ENCODE results near the gene RBM42.
"Not testable (repeated sequence)": the region's sequence is repeated elsewhere in the genome, so short reads cannot be mapped to it uniquely, and the experiment has no call there.

Gene RBM42

DNA sequence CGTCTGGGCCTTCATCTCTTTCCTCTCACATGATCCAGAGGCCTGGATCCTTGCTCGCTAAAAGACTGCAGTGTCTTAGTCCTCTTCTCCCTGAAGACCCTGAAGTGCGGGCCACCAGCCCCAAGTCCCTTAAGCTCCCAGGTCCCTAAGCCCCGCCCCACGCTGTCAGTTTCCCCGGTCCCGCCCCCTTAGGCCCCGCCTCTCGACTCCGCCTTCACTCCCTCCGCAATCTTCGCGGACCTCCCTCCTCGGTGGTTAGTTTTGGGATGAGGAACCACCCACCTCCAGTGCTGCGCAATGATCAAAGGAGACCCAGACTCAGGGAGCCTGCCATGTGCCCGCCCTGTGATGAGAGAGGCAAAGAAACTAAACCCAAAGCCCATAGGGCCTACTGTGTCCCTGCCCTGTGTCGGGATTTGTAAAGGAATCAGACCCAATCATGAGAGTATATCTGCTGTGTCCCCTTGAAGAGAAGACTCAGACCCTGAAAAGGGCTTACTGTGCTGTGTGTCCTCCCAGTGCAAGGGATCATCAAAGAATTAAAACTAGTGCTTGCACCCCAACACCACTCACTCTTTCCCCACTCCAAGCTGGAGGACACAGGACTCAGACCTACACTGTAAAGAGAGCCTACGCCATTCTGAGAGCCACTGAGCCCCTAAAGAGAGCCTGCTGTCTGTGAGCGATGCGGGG, 16.3 kb downstream of the RBM42 start:
- DNase-seq (ENCODE audit: low read depth, low spot score) = peak; percentile 86
- peak overlapping the region; percentile 62 for H3K4me3 ChIP-seq (ENCODE audit: low read length)

DNA sequence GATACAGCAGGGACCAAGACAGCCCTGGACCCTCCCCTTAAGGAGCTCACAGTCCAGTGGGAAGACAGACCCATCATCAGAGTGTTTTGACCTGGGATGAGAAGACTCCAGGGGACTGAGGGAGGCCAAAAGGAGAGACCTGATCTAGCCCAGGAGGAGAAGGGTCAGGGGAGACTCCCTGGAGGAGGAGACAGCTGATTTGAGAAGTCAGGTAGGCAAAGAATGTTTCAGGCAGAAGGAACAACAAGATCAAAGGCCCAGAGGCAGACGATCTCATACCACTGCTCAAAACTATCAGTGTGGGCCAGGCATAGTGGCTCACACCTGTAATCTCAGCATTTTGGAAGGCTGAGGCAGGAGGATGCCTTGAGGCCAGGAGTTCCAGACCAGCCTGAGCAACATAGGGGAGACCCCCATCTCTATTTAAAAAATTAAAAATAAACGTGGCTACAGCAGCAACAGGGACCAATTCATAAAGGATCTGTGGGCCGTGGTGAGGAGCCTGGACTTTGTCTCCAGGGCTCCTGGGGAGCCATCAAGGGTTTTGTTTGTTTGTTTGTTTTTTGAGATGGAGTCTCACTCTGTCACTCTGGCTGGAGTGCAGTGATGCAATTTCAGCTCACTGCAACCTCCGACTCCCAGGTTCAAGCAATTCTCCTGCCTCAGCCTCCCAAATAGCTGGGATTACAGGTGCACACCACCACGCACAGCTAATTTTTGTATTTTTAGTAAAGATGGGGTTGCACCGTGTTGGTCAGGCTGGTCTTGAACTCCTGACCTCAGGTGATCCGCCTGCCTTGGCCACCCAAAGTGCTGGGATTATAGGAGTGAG, 17.1 kb downstream of the RBM42 start:
- no peak for DNase-seq (ENCODE audit: low read depth, low spot score)
- H3K4me3 ChIP-seq (ENCODE audit: low read length) = no peak overlapping the region

DNA sequence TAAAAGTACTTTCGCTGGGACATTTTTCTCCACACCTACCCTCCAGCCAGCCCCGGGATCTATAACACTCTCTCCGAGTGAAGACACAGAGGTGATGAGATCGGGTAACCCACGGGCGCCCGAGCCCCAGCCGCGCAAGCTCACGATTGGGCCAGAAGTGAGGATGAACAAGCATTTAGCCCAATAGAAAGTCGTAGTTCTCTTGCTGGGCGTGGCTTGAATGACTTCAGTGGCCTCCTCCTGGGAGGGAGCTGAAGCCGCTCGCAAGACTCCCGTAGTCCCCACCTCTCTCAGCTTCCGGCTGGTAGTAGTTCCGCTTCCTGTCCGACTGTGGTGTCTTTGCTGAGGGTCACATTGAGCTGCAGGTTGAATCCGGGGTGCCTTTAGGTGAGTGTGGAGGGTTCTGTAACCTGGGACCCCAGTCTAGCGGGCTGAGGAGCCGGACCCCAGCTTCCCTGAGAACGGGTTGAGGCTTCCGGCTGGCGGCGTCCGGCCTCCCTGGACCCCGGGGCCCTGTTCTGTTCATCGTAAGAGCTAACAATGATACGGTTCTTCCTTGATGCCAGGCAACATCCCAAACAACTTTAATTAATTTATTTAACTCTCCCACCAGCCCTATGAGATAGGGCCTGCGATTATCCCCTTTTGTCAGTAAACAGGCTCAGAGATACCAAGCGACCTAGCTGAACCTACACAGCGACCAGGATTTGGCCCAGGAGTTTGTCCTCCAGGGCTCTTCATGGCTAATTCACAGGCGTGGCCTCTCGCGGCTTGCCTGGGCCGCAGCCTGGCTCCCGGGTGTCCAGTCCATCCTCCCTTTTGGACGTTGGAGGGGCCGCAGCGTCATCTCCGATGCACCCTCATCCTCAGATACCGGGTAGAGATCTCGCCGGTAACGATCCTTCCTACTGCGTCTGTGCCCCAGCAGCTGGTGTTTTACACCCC, 19.5 kb downstream of the RBM42 start, which contains the start of gene COX6B1:
TSS of gene COX6B1 (plus strand) at position 307 of the 945 bp plus-strand sequence. CDS start 2,921 bp downstream, outside the sequence.
- peak; percentile 98 for DNase-seq (ENCODE audit: low read depth, low spot score)
- peak within 1 kb of the TSS; percentile 98 for H3K4me3 ChIP-seq (ENCODE audit: low read length)

DNA sequence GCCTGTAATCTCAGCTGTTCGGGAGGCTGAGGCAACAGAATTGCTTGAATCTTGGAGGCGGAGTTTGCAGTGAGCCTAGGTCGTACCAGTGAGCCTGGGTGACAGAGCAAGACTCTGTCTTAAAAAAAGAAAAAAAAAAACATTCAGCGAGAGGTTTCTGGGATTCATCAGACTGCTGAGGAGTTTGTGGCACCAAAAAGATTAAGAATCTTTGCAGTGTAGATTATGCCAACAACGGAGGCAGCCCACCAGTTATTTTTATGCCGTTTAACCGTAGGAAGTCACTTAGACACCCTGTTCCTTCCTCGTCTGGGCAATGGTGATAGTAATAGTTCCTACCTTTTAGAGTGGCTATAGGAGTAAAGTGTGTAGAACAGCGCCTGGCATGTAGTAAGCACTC, 21.7 kb downstream of the RBM42 start:
- no peak overlapping the region for H3K4me3 ChIP-seq (ENCODE audit: low read length)
- DNase-seq (ENCODE audit: low read depth, low spot score) = no peak

DNA sequence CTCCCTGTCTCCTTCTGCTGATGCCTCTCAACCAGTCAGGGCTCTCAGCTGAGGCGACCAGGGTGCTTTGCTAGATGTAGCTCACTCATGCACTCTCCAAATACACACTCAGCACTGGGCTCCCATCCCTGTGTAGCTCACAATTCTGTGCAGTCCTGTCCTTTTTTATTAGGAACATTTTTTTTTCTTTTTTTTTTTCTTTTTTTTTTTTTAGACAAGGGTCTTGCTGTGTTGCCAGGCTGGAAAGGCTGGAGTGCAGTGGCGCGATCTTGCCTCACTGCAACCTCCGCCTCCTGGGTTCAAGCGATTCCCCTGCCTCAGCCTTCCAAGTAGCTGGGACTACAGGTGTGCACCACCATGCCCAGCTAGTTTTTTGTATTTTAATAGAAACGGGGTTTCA, 26.0 kb downstream of the RBM42 start:
- not testable (repeated sequence) for H3K4me3 ChIP-seq (ENCODE audit: low read length); DNase-seq (ENCODE audit: low read depth, low spot score)

DNA sequence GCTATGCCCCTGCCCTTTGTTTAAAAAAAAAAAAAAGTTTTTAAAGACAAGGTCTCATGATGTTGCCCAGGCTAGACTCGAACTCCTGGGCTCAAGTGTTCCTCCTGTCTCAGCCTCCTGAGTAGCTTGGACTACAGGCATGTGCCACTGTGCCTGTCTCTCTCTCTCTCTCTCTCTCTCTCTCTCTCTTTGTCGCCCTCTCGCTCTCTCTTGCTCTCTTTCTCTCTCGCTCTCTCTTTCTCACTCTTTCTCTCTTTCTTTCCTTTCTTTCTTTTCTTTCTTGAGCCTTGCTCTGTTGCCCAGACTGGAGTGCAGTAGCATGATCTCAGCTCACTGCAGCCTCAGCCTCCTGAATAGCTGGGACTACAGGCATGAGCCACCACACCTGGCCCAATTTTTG, 26.8 kb downstream of the RBM42 start:
- no peak overlapping the region for H3K4me3 ChIP-seq (ENCODE audit: low read length)
- DNase-seq (ENCODE audit: low read depth, low spot score) = no peak

DNA sequence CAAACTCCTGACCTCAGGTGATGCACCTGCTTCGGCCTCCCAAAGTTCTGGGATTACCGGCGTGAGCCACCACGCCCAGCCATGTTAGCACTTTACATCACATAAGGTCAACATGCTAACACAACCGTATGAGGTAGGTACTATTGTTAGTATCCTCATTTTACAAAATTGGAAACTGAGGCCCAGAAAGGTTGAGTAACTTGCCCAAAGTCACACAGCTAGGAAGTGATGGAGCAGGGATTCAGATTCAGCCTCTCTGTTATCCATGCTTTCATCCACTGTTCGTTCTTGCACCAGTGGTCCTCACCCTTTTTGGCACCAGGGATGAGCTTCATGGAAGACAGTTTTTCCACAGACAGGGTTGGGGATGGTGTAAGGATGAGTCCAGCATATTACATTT, 27.9 kb downstream of the RBM42 start:
- DNase-seq (ENCODE audit: low read depth, low spot score) = no peak
- no peak overlapping the region for H3K4me3 ChIP-seq (ENCODE audit: low read length)

DNA sequence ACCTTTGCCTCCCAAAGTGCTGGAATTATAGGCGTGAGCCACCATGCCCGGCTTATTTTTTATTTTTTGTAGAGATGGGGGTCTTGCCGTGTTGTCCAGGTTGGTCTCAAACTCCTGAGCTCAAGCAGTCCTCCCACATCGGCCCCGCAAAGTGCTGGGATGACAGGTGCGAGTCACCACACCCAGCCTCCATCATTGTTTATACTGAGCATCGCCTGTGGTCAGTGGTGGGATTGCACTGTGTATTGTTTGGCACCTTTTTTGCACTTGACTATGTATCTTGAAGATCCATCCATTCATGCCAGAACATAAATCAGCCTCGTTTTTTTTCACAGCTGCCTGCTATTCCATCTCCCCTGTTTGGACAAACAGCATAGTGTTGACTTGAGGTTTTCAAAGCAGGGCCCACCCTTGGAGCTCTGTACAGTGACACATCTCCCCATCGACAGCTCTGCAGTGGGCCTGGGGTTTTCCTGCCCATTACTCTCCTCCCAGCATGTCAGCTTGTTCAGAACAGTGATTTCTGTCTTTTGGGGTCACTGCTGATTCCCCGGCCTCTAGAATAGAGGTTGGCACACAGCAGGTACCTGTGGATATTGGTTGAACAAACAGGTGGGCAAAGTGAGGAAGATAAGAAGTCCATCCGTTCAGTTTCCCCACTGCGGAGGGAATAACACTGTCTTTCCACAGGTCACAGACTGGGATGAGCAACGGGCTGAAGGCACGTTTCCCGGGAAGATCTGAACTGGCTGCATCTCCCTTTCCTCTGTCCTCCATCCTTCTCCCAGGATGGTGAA, 29.3 kb downstream of the RBM42 start:
- no peak for DNase-seq (ENCODE audit: low read depth, low spot score)
- H3K4me3 ChIP-seq (ENCODE audit: low read length) = no peak overlapping the region

DNA sequence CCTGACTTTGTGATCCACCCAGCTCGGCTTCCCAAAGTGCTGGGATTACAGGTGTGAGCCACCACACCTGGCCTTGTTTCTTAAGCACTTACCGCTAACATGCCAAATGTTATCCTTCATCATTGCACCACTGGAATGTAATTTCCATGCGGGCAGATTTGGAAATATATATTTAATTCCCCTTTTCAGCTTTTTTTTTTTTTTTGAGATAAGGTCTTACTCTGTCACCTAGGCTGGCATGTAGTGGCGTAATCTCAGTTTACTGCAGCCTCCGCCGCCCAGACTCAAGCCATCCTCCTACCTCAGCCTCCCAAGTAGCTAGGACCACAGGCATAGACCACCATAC, 33.1 kb downstream of the RBM42 start:
- DNase-seq (ENCODE audit: low read depth, low spot score) = no peak
- H3K4me3 ChIP-seq (ENCODE audit: low read length) = no peak overlapping the region

DNA sequence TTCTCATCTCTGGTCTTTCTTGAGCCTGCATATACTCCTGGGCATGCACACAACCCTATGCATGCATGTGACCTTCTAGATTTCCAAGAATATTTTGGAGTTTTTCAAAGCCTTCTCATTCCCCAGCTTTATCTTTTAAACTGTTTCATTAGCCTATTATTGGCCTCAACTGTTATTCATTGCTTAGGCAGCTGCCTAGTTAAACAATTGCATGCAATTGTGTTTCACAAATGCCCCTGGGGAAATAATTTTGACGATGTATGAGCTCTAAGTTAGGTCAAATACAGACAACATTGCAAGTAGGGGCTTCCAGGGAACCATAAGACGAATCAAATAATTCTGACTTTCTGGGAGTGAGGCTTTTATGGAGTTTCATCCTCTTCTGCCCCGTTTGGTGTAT, 35.1 kb downstream of the RBM42 start:
- DNase-seq (ENCODE audit: low read depth, low spot score) = no peak
- H3K4me3 ChIP-seq (ENCODE audit: low read length) = no peak overlapping the region

DNA sequence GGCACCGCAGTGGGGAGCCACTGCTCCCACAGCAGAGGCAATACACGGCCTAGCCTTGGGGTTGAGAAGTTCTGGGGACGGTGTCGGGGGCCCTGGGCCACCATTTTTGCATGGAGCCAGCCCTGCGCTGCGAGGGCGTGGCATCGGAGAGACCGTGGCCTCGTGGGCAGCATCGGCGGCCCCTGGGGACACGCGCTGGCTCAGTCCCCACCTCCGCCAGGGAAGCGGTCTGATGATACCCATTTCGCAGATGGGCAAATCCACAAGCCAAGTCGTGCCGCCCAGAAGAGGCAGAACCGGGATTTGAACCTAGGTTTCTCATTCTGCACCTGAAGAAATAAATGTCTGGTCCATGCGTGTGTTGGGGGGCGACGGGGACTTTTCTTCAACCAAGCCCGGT, 36.3 kb downstream of the RBM42 start:
- H3K4me3 ChIP-seq (ENCODE audit: low read length) = no peak overlapping the region
- no peak for DNase-seq (ENCODE audit: low read depth, low spot score)

DNA sequence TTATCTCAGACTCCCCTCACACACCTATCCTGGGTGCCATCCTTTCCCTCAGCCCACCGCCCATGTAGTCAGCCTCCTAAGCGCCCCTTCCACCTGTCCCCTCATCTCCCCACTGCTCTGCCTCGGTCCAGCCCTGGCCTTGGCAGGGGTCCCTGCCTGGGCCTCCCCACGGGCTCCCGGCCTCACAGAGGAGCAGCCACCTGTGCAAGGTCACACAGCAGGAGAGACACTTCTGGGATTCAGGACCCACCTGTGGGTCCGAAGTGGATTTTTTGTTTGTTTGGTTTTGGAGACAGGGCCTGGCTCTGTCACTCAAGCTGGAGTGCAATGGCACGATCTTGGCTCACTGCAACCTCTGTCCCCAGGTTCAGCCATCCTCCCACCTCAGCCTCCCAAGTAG, 36.8 kb downstream of the RBM42 start:
- no peak overlapping the region for H3K4me3 ChIP-seq (ENCODE audit: low read length)
- DNase-seq (ENCODE audit: low read depth, low spot score) = no peak

DNA sequence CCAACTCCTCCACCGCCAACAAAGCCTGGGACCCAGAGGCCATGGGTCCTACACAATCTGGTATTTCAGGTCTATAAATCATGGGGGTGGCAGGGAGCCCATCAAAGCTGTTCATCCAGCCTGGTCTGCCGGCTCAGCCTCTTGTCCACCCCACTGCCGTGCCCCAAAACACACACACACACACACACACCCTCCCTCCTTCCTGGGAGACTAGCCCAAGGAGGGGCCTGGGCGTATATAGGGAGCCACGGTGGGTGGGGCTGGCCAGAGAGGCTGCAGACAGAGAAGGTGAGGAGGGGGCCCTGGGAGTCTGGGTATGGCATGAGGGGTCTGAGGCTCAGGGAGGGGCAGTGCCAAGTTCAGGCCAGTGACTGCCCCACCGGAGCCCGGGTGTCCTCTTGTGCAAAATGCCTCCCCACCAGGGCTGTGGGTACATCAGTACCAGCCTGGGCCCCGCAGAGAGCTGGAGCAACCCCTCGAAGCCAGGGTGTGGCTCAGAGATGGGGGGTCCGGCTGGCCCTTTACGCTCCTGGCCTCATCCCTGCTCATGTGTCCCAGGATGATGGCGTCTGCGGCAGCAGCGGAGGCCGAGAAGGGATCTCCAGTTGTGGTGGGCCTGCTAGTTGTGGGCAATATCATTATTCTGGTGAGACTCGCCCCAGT, 37.5 kb downstream of the RBM42 start, which contains the start of gene UPK1A:
TSS of gene UPK1A (plus strand) at position 267 of the 663 bp plus-strand sequence. CDS start at position 563, 296 bp downstream.
- DNase-seq (ENCODE audit: low read depth, low spot score) = no peak
- H3K4me3 ChIP-seq (ENCODE audit: low read length) = no peak within 1 kb of the TSS

DNA sequence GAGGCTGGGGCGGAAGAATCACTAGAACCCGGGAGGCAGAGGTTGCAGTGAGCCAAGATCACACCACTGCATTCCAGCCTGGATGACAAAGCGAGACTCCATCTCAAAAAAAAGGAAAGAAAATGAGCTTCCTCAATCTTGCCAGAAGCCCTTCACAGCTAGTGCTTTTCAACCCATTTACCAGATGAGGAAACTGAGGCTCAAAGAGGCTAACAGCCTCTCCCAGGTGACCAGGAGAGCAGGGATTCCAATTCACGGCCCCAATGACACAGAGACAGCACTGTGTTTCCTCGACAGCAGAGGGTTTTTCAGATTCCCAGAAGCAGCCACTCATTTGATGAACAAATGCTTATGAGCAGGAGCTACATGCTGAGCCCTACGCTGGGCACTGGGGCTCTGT, 40.7 kb downstream of the RBM42 start:
- DNase-seq (ENCODE audit: low read depth, low spot score) = no peak
- H3K4me3 ChIP-seq (ENCODE audit: low read length) = no peak overlapping the region

DNA sequence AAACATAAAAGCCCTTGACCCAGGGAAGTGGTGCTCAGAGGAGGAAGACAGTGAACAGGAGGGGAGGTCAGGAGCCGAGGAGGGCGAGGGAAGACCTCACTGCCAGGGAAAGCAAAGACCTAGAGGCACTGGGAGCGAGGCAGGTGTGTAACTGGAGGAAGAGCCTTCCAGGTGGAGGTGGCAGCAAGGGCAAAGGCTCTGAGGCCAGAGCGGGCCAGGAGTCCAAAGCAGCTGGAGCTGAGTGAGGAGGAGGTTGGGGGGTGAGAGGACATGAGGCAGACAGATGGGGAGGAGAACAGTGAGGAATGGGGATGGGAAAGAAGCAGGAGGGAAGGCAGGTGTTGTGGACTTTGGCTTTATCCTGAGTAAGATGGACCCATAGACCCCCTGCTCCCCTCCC, 41.1 kb downstream of the RBM42 start:
- no peak for DNase-seq (ENCODE audit: low read depth, low spot score)
- H3K4me3 ChIP-seq (ENCODE audit: low read length) = no peak overlapping the region

DNA sequence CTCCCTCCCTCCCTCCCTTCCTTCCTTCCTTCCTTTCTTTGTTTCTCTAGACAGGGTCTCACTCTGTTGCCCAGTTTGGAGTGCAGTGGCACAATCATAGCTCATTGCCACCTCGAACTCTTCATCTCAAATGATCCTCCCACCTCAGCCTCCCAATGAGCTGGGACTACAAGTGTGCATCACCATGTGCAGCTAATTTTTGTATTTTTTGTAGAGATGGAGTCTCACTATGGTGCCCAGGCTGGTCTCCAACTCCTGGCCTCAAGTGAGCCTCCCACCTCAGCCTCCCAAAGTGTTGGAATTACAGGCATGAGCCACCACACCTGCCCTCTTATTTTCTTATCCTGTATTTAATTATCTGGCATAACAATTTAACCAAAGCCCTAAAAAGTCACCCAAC, 41.9 kb downstream of the RBM42 start:
- DNase-seq (ENCODE audit: low read depth, low spot score) = no peak
- no peak overlapping the region for H3K4me3 ChIP-seq (ENCODE audit: low read length)

DNA sequence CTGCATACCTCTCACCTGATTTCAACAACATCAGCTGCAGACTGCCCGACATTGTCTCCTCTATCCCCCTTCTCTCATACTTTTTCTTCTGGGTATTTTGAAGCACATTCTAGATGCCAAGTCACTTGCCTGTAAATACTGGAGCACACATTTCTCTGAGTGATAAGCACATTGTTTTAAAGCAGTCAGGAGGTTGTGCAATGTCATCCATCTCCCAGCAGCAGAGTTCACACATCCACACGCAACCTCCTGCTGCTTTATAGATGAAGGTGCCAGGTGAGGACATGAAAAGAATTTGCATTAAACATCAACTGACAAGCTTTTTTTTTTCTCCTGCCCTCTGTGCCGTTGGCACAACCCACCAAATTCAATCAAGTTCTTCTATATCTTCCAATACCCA, 43.0 kb downstream of the RBM42 start:
- DNase-seq (ENCODE audit: low read depth, low spot score) = peak; percentile 24
- no peak overlapping the region for H3K4me3 ChIP-seq (ENCODE audit: low read length)

DNA sequence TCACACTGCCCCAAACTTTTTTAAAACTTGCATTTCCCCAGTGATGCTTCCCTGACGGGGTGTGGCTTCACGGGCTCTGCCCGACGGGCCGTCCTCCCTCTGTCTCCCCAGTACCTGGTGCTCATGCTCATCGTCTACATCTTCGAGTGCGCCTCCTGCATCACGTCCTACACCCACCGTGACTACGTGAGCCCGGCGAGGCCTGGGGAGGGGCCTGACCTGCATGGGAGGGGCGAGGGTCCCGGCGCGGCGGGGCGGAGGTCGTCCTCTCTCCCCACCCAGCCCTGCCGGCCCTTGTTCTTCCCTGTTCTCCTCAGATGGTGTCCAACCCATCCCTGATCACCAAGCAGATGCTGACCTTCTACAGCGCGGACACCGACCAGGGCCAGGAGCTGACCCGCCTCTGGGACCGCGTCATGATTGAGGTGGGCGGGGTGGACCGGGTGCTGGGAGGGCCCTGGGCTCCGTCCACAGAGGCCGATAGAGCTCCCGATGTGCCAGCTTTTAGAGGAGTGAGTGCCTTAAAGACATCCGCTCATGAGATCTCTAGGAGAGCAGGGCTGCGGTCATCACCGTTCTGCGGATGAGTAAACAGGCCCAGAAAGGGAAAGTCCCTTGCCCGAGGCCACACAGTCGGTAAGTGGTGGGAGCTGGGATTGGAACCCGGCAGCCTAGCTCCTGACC, 44.4 kb downstream of the RBM42 start:
- H3K4me3 ChIP-seq (ENCODE audit: low read length) = peak overlapping the region; percentile 23
- no peak for DNase-seq (ENCODE audit: low read depth, low spot score)

Data from Jurkat, Clone E6-1 (cell line).